HG02610 (cell line): ENCODE measurements around the gene PNLIPRP3.

Experiments
- ATAC-seq: cut with Tn5 transposase; IDR thresholded peaks from one replicate; pipeline ENCODE4 v1.9.1; 2021; ENCODE audit warnings: mild to moderate bottlenecking, moderate library complexity; ENCODE audit not compliant: unreplicated experiment

Gene PNLIPRP3

DNA sequence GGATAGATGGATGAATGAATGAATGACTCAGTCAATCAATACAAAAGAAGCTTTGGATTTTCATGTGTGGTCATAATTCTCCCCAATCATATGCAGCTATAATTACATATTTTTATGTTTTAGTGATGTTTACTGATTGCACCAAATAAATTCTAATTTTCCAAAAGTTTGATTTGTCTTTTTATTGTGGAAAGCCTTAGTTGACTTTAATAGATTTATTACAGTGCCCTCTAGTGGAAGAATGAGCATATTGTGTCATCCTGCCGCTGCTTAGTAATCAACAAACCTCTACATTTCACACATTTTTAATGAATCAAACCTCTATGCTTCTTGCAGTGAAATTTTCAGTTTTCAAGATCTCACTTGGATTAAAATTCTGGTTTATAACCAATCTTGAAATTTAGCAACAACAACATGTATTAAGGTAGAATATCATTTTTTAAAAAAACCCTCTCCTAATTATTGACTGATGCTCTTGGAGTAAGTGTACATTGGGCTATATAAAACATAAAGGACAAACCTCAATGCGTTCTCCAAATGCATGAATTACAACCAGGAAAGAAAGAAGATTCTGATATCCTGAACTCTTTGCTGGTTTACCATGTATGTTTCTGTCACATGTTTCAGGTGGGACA is 62.5 kb downstream of the PNLIPRP3 start:
- ATAC-seq = no peak

DNA sequence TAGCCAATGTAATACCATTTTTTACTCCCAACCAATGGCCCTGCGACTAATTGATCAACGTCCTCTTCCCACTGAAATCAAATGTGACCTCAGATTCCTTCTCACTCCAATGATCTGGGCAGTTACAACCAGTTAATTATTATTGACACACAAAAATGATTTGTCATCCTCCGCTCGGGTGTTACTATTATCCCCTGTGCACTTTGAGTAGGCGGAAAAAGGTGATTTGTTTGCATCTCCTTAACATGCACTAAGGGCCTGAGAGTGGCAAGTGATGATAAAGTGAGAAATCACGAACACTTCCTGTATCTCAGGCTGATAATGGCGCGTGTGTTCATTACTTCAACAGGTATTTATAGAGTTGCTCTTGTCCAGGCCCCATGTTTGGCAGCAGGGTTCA is 77.1 kb downstream of the PNLIPRP3 start:
- no peak for ATAC-seq

DNA sequence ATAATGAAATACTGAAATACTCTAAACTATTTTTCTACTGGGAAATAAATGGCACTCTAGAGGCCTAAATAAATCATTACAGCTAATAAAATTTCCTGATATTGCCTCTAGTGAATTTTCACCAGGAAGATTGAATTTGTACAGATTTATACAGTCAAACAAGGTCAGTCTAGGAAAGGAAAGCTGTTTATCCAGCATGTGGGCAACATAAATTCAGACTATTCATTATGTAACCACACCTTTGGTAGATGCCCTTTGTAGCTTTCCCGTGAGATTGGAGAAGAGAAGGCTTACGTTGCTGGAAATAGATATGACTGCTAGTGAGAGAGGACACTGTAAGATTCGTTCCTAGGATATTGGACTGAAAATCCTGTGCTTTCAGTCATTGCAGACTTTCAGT is 82.9 kb downstream of the PNLIPRP3 start:
- no peak for ATAC-seq

DNA sequence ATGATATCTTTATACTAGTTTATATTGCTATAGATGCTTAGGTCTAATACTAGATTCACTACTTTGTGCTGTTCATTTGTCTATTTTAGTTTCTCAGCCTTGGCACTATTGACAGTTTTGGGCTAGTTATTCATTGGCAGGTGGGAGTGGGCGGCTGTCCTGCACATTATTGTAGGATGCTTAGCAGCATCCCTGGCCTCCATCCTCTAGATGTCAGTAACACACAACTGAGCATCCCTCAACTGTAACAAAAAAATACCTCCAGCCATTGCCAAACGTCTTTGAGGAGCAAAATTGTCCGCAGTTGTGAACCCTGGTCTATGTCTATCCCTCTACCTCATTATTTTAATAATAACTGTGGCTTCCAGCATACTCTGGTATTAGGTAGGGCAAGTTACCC is 83.7 kb downstream of the PNLIPRP3 start:
- no peak for ATAC-seq

DNA sequence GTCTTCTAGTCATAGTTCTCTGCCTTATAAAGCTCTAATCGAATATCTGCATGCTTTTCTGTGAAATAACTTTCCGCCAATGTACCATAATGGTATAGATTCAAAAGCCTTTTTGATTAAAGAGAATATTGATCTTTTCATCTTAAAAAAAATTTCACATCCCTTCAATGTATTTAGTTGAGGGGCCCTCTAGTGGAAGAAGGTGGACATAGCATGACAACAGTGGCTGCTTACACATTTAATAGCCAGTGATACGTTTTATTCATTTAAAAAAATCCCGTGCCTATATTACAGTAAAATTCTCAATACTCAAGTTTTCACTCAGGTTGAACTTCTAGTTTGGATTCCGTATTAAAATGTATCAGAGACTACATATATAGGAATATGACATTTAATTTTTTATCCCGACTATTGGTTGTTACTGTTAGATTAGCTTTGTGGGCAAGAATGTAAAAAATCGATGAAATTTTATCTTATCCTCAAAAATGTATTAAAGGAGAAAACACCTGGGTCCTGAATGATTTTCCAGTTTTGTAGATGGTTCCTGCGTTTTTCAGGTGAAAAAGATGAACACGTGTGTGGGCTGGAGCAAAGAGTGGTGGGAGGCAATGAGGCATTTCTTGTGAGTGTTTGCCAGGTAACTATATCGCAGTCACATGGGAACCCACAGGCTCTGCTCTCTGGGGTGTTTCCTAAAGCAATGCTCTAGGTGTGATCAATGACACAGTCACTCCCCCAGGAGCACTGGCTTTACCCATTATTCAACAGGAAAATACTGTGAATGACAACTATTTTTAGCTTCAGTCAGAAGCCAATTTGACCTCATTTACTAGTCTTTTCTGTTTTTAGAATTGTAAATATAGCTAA is 94.0 kb downstream of the PNLIPRP3 start:
- peak; percentile 63 for ATAC-seq

DNA sequence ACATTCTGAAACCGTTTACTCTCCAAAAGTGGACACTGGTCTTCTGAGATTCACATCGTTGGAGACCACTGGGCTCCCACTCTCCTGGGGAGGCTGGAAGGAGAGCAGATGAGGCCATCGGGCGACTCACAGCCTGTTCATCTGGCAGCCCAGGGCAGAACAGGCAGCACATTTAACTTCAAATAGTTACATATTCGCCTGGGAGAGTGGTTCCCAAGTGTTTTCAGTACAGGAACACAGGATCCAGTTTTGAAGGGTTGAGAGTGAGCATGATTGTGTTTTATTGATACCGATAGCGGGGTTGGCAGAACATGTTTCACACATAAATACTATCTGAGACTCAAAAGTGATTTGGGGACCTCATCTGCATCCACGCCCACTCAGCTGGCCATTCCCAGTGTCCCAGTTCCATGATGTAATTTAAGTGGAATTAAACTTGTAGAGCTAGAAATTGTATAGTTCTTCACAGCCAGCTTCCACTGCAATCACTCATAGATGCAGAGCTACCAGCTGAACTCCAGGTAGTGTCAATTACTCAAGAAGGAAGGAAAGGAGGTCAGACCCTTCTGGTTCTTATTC is 95.2 kb downstream of the PNLIPRP3 start:
- ATAC-seq = no peak

DNA sequence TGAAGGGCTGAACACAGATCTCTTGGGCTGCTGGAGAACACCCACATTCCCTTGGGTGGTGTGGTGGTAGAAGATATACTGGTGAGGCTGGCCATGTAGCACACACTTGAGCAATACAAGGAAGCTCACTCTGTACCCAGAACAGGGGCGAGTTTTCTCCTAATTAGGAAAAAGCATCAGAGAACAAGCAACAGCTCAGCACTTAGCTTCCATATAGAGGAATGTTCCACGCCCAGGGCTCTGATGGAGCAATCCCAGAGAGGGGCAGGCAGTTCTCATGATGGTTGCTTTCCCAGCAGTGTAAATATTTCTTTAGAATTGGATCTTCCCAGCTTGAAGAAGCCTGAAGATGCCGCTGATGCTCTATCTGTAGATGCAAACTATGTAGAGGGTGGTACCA is 97.1 kb downstream of the PNLIPRP3 start:
- ATAC-seq = no peak

DNA sequence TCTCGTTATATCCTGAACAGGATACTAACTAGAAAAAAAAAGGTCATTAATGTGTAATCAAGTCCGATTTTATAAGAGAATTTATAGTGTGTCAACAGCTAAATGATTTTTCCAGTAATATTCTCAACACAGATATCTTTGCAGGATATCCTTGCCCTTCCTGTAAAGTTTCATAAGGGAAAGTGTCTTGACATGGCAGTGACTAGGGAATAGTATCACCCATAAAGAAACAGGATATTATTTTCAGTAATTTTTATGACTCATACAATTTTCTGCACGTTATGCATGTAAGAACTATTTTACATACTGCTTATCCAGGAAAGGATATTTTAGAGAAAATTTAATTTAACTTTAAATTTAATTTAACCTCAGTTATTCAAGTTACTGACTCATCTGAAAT is 98.6 kb downstream of the PNLIPRP3 start:
- ATAC-seq = no peak
